ENCODE measurements around the gene SDK2.

SDK2 gene

DNA sequence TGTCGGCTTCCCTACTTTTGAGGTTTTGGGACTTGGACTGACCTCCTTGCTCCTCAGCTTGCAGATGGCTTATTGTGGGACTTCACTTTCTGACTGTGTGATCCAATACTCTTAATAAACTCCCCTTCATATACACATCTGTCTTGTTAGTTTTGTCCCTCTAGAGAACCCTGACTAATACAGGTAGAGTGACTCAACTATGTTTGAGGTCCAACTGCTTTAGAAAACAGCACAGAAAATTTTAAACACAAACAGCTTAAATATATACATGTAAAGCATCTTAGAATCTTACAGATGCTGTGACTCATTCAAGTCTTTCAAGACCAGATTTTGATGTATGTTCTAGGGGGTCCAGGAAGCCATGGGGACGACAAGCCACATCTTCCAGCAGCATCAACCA lies 11.7 kb downstream of the SDK2 start:
- no peak for DNase-seq

DNA sequence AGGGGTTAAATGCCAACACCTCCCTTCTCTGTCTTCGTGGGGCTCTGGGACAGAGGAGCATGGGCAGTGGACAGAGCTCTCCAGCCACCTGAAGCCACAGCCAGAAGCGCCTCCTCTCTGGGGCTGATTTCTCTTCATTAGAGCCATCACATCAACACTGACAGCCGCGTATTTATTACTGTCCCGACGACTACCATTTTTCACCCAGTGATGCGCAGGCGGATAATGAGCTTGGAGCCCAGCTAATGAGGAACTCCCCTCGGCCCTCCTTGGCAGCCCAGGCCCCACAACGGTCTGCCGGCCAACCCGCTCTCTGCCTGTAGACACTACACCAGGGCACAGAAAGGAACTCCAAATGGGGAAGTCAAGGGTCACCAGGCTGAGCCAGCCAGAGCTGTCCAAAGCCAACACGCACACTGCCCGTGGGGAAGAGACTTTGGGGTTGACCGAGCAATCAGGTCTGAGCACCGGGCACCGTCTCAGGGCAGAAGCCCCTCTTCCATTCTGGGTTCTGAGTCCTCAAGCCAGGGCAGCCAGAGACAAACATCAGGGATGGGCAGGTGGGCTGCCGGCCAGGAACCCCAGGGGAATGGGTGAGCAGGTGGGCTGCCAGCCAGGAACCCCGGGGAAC lies 13.2 kb downstream of the SDK2 start:
- no peak for DNase-seq

DNA sequence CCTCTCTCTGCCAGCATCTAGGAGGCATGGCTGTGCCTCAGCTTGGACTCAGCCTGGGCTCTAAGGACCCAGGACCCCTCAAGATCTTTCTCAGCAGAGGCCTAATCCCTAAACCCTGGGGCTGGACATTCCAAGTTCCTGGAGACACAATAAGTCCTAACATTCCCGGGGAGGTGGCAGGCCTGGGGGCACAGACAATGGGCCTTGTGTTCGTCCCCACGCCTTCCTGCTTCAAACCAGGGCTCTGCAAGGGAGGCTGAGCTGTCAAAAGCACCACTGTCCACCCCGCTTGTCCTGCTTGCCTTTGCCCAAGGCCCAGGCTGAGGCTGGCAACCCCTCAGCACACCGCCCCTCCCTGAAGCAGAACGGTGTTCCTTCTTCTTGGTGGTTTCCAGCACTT lies 13.7 kb downstream of the SDK2 start:
- no peak for DNase-seq

DNA sequence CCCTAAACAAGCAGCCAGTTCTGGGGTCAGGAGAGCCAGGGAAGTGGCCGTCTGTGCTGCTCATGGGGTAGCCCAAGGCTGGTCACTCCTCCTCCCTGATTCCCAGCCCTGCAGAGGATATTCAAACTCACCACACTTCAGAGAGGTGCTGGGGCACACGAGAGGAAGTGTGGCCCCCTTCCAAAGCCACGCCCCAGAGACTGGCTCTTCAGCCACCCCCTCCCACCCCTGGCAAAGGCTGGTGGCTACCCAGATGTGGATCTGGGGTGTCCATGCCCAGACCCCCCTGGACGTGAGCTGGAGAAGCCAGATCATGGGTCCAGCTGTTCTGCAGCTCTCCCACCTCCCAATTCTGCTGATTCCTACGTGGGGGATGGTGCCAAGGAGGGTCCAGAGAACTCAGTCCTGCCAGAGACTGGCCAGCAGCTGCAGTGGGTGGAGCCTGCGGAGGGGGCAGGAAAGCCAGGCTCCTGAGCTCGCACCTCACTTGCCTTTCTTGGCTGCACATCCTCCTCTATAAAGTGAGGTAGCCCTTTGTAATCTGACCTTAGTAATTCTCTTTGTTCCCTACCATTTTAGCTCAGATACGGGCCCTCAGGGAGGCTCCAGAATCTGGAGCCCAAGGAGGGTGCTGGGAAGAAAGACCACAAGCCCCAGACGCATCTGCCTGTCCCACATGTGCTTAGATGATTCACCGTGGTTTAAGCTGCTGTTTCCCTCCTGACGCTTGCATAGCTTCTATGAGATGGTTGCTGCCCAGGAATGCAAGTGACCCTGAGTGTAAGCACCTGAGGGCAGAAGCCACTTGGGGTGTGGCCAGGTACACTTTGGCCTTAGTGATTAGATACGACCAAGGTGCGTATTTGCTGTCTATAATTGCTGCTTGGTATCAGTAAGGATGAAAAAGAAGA lies 15.3 kb downstream of the SDK2 start:
- no peak for DNase-seq

DNA sequence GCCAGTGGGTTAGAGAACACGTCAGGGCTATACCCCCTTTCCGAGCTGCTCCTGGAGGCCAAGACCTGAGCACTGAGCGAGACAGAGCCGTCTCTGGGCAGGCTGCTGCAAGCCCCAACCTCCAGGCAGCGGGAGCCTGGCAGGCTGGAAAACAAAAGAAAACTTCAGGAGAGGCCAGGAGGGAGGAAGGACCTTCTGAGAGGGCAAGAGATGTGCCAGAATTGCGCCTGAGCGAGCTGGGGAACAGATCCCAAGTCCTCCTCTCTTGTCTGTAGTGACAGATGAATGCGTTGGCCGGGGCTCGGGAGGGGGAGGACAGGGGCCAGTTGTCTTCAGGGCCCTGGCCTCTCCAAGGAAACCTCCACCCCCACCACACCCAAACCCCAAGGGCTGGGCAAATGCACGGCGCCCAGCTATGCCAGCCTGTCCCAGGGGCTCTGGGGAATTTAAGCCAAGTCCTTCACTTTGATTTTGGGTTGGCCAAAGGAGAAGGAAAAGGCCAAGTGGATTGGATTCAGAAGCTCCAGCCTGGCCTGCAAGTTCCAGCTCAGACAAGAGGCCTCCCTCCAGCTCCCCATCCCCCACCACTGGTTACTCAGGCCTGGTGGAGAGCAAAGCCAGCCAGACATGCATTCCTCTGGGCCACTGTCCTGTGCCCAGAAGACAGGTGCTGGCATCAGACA lies 18.1 kb downstream of the SDK2 start:
- peak; percentile 16 for DNase-seq

DNA sequence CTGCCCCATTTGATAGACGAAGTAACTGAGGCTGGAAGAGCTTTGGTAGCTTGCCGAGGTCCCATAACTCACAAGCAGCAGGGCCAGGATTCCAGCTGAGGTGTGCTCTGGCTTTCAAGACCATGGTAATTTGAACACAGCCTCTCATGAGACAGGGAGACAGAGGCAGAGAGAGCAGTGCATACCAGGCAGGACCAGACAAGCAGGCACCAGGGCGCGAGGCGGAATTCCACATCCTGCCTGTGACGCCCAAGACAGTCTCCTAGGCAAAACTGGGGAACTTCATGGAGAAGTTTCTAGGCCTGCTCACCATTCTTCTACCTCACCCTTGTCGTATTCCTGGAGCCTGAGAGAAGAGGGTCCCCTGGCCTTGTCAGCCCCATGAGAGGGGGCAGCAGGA lies 19.2 kb downstream of the SDK2 start:
- DNase-seq: no peak

DNA sequence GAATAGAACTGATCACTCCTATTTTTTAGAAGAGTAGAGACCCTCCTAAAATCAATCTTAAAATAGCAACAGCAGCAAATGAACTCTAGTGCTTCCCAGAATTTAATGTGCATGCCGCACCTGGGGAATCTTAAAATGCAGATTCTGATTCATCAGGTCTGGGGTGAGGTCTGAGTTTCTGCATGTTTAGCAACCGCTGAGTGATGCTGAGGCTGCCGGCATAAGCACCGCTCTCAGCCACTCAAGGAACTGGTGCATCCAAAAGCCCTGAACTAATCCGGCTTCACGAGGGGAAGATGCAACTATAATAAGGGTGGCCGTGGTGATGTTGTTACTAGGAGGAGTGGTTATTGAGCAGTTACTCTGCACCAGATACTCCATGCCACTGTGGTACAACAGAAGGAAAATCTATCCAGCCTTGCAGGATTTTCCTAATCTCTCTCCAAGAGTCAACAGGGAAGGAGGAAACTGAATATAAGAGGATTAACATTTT lies 19.7 kb downstream of the SDK2 start:
- no peak for DNase-seq

DNA sequence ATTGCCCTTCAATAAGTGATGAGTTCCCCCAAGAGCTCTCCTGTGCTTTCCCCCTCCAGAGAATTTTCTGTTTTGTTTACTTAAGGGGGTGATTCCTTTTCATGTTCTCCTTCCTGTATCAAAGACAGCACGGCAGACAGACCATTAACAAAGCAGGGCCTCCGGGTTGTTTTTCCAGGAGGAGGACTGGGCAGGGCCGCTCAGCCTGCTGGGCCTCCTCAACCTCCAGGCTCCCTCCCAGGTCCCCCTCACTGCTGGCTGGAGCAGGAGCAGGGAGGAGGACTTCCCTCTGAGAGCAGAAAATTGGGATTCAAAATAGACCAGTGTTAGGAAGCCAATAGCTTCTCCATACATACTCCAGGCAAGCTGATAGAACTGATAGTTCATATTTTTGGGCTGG lies 20.4 kb downstream of the SDK2 start:
- DNase-seq: no peak

DNA sequence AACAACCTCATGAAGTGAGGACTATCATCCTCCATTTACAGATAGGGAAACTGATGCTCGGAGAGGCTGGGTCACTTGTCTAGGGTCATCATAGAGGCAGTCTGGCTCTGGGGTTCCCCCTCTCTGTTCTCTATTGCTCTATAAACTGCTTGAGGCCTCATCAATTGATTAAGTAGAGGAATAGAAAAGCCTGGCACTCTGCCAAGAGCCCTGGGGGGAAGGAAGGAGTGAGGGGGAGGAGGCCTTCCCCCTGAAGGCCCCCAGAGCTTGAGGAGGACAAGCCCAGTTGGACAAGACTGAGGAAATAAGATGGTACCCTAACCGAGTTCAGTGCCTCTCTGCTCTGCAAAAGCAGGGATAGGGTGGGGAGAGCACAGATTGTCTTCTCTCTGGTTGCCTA lies 21.0 kb downstream of the SDK2 start:
- no peak for DNase-seq

DNA sequence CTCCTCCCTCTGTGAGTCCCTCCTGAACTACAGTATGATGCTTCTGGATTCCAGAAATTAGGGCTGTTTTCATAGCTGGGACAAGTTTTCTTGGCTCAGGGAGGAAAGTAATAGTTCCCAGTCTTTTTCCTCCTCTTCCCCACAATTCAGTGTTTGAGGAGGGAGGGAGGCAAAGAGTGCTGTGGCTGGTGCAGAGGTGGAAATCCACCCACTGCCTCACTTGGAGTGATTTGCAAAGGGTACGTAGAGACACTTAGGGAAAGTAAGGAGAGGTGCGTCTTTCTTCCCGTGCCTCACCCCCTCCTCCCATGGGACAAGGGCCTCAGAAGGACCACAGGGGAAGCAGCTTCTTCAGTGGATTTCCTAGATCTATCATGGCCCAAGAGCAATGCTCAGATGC lies 21.9 kb downstream of the SDK2 start:
- DNase-seq: no peak

DNA sequence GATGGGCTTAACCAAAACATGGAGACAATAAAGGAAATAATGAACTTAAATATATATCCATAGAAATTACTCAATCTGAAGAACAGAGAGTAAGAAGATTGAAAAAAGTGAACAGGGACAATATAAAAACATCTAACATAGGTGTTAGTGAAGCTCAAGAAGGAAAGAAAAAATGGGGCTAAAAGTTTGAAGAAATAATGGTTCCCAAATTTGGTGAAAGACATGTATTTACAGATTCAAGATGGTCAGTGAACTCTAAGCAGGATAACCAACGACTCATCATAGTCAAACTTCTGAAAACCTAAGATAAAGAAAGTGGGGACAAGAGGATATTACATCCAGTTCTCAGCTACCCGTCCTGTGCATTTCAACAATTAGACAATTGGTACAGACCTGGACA lies 22.6 kb downstream of the SDK2 start:
- DNase-seq: no peak

DNA sequence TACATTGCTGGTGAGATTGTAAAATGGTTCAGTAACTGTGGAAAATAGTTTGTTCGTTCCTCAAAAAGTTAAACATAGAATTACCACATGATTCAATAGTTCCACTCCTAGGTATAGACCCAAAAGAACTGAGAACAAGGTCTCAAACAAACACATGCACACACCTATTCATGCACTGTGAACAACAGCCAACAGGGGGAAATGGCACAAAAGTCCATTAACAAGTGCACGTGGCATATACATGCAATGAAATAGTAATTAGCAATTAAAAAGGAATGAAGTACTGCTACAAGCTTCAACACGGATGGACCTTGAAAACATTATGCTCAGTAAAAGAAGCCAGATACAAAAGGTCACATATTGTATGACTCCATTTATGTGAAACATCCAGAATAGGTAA lies 23.8 kb downstream of the SDK2 start:
- DNase-seq: no peak

DNA sequence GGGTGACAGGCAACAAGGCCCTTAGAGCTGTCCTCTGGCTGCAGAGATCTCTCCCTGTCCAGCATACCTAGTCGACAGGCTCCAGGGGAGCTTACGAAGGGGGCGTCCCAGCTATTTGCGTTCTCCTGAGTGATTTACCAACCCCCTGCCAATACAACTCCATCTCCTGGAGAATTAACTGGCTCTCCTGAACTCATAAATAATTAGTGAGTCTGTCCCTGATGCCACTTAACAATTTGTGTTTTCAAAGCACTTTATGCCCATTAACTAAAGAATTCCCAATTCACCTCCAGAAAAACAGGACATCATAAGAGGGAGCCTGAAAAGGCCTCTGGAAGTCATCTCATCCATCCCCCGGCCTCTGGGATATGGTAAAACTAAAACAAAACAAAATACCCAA lies 26.7 kb downstream of the SDK2 start:
- no peak for DNase-seq

DNA sequence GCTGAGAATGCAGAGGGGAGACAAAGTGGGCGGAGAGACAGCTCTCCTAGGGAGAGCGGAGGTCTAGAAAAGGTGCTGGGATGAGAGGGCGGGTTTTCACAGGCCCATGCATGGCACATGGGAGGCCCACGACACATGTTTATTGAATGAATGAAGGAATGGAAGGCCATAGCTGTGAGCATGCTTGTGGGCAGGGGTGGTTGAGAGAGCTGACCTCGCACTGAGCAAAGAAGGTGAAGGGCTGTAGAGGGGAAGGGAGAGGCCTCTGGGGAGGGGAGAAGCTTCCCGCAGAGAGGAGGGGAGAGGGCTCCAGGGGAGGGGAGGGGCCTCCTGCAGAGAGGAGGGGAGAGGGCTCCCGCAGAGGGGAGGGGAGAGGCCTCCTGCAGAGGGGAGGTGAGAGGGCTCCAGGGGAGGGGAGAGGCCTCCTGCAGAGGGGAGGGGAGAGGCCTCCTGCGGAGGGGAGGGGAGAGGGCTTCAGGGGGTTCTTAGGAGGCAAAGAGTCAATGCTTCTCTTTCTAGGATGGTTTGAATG lies 27.3 kb downstream of the SDK2 start:
- DNase-seq: no peak

DNA sequence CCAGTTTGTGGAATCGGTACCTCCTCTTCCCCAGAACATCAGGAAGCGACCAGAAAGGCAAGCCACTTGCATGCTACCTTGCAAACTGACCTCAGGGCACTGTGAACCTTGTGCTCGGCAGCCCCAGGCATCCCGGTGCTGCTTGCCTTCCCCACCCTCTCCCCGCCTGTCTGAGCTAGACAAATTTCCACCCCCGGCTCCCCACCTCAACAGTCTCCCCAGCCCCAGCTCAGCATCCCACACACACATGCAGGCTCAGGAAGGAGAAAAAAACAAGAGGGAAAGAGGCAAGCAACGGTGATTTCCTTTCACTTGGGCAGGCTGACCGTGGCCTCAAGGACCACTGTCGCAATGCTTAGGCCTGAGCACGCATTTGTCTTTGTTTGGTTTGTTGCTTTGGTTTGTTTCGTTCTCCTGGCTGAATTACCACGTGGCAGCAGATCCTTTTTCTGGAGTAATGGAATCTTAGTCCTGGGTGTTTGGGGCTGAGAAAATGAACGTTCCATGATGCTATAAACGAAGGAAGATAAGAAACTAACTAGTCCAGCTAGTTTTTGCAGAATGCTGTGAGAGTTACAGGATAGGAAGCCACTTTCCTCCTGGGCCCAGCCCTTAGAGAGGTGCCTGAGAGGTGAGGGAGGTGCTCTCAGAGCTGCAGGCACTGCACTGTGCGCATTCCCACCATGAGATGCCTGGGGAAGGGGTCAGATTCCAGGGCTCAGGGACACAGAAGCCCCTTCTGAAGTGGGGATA lies 27.9 kb downstream of the SDK2 start:
- DNase-seq: no peak

DNA sequence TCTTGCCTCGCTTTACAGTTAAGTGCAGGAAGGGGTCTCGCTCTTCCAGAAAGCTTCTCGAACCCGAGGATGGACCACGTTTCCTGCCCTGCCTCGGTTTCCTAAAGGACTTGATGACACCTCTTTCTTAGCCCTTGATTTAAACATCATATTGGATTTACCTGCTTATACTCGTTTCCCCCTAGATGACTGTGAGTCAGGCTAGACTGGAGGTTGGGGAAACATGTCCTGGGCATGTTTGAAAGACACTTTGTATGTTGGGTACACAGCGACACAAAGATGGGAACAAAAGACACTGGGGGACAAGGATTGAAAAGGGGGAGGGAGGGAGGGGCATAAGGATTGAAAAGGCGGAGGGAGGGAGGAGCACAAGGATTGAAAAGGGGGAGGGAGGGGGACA lies 30.0 kb downstream of the SDK2 start:
- no peak for DNase-seq

DNA sequence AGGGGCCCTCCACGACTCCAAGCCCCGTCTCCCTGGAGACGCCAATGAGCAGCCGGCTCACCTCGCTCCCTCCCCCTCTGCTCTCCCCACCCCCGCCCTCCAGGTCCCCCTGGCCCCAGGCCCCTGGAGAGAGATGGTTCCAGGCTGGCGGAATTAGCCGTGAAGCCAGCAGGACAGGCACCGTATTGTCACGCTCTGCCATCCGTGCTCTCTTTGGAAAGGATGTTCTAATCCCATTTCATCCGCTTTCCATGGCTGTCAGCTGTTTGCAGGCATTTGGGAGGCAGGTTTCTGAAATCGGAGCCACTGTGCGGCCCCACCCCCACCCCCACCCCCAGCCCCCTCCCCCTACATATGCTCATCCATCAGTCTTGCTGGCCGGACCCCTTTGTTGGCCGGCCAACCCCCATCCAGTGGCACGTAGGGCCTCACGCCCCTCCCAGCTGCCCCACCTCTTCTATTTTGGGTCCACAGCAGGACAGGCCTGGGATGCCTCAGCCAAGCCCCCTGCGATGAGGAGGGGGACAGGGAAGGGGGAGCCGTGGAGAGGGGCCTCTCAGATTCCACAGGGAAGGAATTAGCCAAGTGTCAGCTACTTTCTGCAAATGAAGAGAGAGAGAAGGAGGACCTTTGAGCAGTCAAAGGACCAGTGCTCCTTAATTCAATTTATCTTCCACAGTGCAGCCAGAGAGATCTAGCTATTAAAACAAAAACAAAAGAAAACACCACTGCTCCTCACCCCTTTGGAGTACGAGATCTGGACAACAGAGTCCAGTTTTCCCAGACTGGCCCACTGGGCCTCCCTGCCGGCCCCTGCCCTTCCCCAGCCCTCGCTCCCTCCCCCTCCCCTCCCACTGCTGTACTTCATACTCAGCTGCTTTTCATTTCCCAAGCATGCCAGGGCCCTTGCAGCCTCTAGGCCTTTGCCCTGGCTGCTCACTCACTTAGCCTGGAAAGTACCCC lies 30.7 kb downstream of the SDK2 start:
- no peak for DNase-seq

DNA sequence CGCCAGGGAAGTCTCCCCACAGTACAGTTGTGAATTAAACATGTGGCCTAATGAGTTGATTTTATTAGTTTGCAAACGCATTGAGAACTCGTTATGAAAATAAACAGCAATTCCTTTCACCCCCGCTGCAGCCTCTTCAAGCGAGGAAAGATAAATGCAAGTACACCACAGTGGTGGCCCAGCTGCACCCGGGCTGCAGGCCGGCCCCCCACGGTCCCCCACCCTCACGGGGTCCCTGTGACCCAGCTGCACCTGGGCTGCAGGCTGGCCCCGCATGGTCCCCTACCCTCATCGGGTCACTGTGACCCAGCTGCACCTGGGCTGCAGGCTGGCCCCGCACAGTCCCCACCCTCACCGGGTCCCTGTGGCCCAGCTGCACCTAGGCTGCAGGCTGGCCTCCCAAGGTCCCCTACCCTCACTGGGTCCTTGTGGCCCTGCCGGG lies 32.2 kb downstream of the SDK2 start:
- DNase-seq: no peak

DNA sequence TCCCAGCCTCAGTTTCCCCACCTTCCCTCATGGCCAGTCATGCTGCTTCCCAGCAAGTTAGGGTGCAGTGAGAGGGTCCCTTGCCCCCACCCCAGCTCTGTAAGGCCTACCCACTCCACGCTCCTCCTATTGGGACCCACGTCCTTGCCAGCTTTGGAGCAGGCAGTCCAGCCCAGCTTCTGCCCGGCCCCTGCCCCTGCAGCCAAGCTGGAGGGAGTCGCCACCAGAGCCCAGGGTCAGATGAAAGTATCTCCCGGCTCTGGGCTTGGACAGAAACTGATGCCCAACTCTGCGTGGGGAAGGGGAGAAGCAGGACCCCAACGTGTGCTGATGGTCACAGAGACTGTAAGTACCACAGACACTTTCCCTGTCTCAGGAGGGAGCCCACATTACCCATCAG lies 32.6 kb downstream of the SDK2 start:
- DNase-seq: no peak

DNA sequence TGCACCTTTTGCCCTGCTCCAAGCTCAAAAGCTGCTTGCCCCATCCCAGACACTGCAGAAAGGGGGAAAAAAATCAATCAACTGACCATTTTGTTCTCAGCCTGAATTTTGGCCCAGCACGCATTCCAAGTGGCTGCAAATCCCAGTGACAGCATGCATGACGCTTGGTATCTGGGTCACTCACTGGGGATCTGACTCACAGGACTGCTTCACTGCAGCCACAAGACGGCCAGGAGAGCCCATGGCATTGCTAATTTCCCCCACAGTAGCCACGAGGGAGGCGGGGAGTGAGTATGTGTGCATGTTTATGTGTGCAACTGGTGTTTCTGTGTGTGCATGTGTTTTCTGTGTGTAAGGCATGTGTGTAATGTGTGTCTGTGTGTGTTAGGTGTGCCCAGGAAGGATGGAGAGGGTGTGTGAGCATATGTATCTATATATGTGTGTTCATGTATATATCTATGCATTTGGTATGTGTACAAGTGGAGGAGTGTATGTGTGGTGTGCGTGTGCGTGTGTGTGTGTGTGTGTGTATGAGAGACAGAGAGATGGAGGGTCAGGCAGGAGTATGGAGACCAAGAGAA lies 33.8 kb downstream of the SDK2 start:
- DNase-seq: no peak

DNA sequence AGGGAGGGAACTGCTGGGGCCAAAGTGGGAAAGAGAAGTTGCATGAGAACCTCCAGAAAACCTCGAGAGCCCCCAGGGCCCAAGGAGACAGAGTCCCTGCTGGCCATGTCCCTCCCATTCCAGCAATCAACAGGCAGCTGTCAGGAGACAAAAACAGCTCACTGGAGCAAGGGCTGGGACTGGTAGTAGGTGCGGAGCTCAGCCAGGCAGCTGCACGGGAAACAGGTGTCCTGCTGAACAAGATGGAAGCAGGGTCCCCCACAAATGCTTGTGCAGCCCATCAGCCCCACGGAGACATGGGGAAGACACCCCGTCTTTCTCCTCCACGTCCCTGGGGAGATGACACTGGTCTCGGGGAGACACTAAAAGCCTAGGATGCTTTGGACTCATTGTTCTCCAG lies 34.5 kb downstream of the SDK2 start:
- no peak for DNase-seq

Measured in DMS53 (cell line).